MV-4-11 (cell line): ENCODE data around the gene PDGFRA.
A peak's percentile ranks its signal among the peaks of the same experiment; 100 is the strongest.

ENCODE experiments used
- DNase-seq: peaks from one replicate; lab custom pipeline; 2025; lab: John Stamatoyannopoulos, UW

PDGFRA gene

GRCh38 chr4:54255881-54256280, 26.8 kb downstream of the PDGFRA start:
- DNase-seq, result no peak

- DNase-seq, result peak; percentile 54
These were observed 27.7 kb downstream of the PDGFRA start for GRCh38 chr4:54256491-54257486.

DNA sequence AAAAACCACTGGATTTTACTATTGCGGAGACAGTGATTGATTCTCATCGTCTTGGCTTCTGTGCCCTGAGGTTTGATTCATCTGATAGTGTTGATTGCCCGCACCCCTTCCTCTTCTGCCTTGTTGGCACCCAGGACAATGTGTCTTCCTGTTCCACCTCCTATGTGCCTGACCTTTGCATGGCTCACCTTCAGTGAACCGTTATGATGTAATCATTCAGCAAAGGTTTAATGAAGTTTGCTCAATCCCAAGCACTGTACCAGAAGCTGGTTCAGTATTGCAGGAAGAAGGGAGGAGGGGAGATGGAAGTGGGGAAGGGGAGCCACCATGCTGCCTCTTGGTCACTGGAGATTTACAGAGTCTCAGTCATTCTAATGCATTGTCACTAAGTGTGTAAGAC, 36.3 kb downstream of the PDGFRA start:
- no peak for DNase-seq

- DNase-seq, result no peak
These were observed 39.1 kb downstream of the PDGFRA start for GRCh38 chr4:54268151-54268550.

DNA sequence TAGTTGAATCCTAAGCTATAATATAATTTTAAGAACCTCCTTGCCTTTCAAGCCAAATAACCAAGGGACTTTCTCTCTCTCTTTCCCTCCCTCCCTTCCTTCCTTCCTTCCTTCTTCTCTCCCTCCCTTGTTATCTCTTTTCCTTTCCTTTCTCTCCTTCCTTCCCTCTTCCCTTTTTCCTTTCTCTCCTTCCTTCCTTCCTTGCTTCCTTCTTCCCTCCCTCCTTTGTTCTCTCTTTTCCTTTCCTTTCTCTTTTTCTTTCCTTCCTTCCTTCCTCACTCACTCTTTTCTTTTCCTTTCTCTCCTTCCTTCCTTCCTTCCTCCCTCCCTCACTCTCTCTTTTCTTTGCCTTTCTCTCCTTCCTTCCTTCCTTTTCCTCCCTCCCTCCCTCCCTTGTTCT, 42.4 kb downstream of the PDGFRA start:
- no peak for DNase-seq

GRCh38 chr4:54272051-54272450, 43.0 kb downstream of the PDGFRA start:
- no peak for DNase-seq

GRCh38 chr4:54274264-54274663, 45.2 kb downstream of the PDGFRA start:
- no peak for DNase-seq

DNA sequence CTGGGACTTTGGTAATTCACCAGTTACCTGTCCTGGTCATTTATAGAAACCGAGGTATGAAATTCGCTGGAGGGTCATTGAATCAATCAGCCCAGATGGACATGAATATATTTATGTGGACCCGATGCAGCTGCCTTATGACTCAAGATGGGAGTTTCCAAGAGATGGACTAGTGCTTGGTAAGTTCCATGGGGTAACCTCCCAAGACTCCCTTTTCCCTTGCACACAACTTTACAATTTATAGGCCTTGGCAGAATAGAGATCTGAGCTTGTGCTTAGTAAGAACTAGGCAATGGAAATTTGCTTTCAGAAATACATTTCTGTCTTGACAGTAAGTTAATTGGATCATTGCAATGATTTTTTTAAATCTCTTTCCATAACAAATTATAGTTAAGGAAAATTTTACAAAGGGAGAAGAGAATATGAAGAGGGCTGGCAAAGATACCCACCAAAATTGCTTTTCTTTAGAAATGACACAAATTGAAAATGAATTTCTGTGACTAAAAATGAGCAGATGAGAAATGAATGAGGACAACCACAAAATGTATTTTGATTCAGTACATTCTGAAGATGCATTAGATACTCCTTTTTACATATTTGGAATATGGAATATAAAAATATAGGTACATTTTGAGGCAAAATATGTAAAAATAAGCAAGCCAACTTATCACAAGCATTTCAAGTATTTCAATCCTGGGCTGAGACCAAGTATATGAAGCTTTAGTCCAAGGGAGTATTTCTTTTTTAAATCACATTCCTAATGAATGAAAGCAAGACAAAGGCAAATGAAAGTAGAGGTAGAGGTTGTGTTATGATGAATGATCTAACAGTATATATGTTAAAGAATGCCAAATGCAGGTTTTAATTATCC, 45.9 kb downstream of the PDGFRA start:
- DNase-seq, result no peak

GRCh38 chr4:54276641-54277430, 47.7 kb downstream of the PDGFRA start:
- peak; percentile 37 for DNase-seq

- peak; percentile 67 for DNase-seq
These were observed 48.6 kb downstream of the PDGFRA start for GRCh38 chr4:54277691-54278090.

- DNase-seq, result no peak
These were observed 49.1 kb downstream of the PDGFRA start for GRCh38 chr4:54278216-54278615.

DNA sequence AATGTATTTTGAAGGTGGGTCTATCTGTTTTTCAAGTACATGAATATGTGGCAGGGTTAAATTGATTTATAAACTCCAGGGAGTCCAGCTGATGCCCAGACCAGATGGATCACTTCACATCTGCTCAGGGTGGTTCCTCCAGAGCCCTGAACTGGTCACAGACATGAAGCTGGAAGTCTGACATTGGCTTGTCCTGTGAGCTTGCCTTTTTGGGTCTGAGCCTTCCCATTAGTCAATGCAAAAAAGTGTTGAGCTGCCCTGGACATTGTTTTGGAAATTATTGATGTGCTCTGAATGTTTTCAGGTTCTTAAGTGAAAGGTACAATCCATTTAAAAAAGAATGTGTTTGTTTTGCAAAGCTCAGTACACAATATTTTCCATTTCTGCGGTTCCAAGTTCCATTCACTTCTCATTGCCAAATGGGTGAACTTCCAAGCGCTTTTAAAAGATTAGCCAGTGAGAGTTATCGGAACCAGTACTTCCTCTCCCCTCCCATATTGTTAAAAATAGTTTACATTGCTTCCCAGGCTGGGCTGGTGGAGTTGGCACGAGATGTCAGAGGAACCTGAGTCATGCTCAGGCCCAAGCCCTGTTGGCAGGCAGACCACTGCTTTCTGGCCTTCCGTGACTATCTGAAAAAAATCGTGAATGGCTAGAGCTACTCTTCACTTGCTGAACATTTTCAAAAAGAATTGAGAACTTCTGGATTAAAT, 52.1 kb downstream of the PDGFRA start:
- peak; percentile 67 for DNase-seq

GRCh38 chr4:54282837-54283236, 53.7 kb downstream of the PDGFRA start:
- no peak for DNase-seq

DNA sequence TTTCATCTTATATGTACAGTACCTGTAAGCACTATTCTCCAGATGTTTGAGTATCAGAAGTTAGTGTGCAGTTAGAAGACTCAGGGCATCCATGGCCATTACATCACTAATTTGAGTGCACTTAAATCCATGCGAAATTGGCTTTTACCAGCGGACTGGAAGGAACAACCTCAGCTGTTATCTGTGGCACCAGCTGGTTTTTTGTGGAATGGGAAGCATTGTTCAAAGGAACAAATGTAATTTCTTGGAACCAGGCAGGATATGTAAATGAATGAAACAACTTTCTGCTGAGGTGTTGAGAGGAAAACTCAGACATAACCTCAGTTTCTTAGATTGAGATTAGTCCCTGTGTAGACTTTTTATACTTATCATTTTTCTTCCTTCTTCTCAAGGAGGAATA, 60.2 kb downstream of the PDGFRA start:
- no peak for DNase-seq

DNA sequence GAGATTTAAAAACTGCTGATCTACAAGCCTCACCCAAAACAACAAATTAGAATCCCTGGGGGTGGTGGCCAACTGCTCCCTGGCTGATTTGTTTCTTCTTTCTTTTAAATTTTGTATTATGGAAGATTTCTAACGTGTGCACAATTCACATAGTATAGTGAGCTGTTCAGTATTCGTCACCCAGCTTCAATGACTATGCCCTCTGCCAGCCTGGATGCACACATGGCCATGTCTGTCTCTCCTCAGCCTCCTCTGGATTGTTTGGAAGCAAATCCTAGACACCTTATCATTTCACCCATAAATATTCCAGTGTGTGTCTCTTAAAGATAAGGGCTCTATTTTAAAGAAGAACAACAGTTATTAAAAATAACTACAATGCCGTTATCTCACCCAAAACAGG, 61.9 kb downstream of the PDGFRA start:
- DNase-seq, result no peak

- DNase-seq, result no peak
These were observed 67.6 kb downstream of the PDGFRA start for GRCh38 chr4:54296548-54297203.

- DNase-seq, result no peak
These were observed 79.0 kb downstream of the PDGFRA start for GRCh38 chr4:54308110-54308509.

- peak; percentile 85 for DNase-seq
These were observed 86.8 kb downstream of the PDGFRA start for GRCh38 chr4:54315561-54316538.

GRCh38 chr4:54317690-54318089, 88.6 kb downstream of the PDGFRA start:
- no peak for DNase-seq

GRCh38 chr4:54318904-54319303, 89.8 kb downstream of the PDGFRA start:
- DNase-seq, result peak; percentile 77
